NCI-H2171 treated with DMSO at 0.1 percent for 48 hours (cell line): ENCODE data around the gene TRABD2A.

ENCODE experiments used
- DNase-seq: peaks from one replicate; lab custom pipeline; 2025; lab: John Stamatoyannopoulos, UW

Gene TRABD2A

DNA sequence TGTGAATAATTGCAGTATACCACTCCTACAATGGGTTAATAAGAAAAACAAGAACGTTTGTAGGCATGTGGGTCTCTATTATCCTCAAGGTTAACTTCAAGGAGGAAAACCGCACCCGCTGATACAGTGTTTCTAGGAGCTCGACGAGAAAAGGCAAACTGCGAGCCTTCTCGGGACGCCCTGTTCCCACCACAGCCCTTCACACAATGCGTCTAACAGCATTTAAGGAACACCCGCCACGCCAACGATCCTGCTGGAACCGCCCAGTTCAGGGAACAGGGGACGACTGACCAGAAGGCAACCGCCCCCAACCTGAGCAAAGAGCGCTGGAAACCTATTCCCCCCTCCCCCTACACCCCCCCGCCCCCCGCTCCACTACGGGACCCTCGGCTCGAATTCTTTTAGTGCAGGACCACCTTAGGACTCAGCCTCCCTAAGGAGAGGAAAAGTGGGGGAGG is 23.9 kb upstream of the TRABD2A start:
- peak; percentile 17 for DNase-seq

GRCh38 chr2:84904151-84904550 is 23.3 kb upstream of the TRABD2A start:
- DNase-seq: no peak

DNA sequence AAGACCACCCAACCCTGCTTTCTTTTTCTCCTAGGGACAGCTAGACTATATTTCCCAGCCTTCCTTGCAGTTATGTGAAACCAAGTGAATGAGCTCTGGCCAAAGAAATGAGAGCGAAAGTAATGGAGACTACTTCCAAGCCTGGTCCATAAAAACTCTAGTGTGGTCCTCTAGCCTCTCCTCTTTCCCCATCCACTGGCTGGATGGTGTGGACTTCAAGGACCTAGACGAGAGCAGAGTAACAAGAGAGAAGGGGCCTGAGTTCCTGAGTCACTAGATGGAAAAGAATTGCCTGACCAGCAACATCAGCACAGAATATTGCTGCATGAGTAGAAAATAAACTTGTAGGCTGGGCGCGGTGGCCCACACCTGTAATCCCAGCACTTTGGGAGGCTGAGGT is 21.6 kb upstream of the TRABD2A start:
- no peak for DNase-seq

DNA sequence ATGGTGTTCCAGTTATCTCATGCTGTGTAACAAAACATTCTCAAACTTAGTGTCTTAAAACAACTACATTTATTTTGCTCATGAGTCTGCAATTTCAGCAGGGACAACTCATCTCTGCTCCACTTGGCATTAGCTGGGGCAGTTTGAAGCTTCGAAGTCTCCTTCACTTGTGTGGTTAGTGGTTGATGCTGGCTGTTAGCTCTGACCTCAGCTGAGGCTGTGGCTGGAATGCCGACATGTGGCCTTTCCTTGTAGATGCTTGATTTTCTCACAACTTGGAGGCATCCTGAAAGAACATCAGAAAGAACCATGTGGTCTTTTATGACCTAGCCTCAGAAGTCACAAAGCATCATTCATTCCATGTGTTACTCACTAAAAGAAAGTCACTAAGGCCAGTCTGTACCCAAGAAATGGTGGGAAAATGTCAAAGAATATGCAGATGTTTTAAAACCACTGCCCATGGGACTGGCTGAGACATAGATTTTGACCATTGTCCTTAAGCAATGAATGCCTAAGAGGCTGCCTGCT is 20.8 kb upstream of the TRABD2A start:
- no peak for DNase-seq

GRCh38 chr2:84900971-84901370 is 20.1 kb upstream of the TRABD2A start:
- DNase-seq: no peak

DNA sequence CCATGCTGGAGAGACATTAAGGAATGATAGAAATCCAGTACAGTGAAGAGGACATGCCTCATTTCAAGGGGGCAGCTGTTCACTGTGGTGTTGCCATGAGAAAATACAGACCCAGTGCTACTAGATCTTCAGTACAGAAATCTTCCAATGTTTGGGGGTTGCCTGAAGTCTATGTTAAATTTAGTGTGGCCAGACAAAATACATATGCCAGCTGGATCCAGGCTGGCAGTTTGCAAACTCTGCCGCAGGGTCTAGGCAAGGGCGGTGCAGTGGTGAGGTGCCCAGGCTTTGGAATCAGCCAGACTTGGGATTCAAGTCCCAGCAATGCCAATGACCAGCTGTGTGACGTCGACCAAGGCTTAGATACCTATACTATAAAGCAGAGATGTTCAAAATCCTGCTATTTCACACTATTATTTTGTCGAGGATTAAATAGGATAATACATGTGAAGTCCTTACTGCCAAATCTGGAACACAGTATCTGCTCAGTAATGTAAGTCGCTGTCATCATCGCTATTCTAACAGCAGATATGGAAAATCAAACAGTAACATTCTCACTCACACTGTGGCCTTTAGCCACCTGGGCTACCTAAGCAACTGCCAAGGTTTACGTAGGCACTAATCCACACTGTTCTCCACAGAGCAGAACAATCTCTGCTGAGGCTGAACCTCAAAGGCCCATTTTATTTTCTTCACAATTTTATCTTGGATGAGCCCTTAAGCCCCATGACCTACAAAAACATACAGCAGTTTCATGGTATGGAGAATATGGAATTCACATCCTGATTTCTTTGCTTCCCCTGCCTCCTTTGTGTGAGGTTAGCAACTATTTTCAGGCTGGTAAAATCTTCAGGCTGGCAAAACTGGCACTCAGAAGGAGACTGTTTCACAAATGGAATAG is 18.7 kb upstream of the TRABD2A start:
- no peak for DNase-seq

DNA sequence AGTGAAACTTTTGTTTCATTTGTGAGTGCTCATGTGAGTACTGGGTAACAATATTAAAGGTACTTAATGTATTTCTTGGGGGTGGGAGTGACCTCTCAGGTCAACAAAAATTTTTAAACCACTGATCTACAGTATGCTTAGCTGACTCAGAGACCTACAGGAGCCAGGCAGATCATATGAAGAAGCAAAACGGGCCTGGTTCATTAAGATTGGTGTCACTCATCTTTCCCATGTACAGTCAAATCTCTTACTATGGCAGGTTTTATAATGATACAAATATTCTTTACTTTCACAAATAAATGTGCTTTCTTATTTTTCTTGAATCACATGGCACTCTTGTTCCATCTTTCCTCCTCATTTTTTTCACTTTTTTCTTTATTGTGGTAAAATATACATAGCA is 16.9 kb upstream of the TRABD2A start:
- DNase-seq: no peak

DNA sequence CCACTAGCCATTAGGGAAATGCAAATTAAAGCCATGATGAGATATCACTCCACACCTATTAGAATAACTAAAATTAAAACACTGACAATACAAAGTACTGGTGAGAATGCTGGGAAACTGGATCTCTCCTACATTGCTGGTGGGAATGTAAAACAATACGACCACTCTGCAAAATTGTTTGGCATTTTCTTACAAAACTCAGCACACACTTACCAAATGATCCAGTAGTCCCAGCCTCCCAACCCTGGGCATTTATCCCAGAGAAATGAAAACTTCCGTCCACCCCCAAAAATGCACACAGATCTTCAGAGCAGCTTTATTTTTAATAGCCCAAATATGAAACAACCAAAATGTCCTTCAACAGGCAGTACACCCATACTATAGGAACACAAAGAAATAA is 15.7 kb upstream of the TRABD2A start:
- no peak for DNase-seq

- peak; percentile 81 for DNase-seq
Observed at GRCh38 chr2:84894758-84895520, 14.1 kb upstream of the TRABD2A start.

DNA sequence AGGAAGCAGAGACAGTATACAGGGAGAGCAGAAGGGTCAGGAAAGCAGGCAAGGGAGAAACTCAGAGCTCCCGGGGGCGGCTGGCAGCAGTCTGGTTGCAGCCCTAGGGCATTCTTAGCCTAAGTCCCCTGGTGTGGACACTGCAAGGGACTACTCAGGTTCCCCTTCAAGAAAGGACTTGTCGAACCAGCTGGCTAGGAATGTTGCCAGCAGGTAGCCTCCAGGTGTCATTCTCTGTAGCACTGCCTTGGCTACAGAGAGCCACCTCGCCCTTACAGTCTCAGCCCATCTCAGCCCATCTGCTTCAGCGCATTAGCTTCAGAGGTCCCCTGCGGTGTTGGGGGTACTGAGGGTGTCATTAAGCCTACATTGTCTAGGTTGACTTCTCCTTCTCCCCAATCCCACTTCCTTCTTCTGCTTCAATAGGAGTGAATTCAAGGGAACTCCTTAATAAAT is 13.3 kb upstream of the TRABD2A start:
- DNase-seq: peak; percentile 87

DNA sequence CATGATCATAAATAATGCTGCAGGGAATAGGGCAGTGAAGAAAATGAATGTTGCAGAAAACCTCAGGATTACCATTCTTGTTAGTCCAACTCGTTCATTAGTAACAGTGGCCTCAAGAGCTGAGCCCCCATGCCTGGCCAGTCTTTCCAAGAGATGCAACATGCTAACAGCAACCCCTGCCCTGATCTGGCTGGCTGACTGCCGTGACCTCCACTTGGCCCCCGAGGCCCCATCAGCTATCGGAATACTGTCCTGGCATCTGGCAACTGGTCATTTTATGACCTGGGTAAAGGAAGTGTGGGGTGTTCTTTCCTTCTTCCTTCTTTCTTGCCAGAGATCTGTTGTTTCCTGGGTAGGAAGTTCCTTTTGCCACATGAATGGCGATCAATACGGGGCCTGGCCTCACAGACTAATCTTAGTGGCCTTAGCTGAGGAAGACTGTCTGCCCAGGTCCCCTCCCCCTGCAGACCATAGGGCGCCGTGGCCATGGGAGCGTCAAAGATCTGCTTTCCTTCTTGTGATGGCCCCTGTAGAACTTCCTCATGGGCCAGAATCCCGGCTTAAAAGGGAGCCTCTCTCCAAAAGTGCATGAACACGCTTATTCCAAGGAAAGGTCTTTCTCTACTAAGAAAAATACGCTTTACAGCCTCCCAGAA is 10.6 kb upstream of the TRABD2A start:
- no peak for DNase-seq

GRCh38 chr2:84889332-84889731 is 8.4 kb upstream of the TRABD2A start:
- no peak for DNase-seq

GRCh38 chr2:84888401-84889276 is 7.8 kb upstream of the TRABD2A start:
- no peak for DNase-seq

DNA sequence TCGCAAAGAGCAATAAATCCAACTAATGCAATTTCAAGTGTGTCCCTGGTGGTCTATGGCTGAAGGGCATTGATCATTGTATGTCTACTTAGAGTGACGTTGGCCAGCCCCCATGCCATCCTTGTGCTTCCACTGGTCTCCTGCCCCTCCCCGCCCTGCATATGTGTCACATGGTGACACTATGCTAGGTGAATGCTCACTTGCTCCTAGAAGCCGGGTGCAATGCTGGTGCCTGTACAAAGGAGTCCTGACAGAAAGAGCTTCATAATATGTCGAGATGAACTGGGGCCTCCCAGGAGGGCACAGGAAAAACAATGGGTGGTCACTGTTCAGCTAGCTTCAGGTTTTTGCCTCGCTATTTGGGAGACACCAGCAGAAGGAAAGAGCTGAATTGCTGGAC is 5.9 kb upstream of the TRABD2A start:
- DNase-seq: no peak

GRCh38 chr2:84885111-84885510 is 4.2 kb upstream of the TRABD2A start:
- no peak for DNase-seq

DNA sequence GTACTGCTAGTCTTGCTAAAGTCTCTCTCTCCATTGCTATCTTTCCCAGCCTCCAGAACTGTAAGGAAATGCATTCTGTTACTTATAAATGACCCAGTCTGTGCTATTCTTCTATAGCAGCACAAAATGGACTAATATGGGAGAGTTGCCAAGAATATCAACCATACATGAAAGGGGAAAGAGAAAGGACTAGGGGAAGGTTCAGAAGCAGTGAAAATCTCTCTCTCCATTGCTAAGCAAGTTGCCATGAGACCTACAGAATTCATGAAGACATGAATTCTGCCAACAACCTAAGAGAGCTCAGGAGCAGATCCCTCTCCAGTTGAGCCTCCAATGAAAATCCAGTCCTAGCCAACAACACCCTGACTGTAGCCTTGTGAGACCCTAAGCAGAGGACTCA is 3.6 kb upstream of the TRABD2A start:
- no peak for DNase-seq

DNA sequence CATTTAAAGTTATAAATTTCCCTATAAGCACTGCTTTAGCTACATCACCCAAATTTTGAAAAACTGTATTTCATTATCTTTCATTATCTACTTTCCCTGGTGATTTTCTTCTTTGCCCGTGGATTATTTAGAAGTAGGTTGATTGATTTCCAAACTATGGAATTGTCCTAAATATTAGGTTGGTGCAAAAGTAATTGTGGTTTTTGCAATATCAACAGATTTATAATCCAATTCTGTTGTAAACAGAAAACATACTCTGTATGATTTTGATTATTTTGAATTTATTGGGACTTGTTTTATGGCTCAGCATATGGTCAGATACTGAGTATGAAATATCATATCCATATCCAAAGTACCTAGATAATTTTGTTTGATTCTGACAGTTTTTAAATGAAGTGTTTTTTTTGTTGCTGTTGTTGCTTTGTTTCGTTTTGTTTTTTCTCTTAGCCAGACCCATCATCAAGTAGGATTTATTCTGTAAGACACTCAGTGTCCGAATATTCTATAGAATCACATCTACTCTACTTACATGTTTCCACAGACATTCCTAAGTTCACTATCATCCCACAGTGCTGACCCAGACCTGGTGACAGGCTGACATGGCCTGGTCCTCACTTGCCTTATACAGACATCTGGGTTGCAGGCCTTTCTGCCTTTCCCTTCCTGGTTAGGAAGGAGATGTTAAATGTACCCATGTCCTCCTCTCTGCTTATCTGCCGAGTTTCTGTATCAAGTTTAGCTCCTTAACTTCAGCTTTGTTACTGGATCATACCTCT is 2.1 kb upstream of the TRABD2A start:
- DNase-seq: no peak

- DNase-seq: no peak
Observed at GRCh38 chr2:84882414-84882738, 1.5 kb upstream of the TRABD2A start.

DNA sequence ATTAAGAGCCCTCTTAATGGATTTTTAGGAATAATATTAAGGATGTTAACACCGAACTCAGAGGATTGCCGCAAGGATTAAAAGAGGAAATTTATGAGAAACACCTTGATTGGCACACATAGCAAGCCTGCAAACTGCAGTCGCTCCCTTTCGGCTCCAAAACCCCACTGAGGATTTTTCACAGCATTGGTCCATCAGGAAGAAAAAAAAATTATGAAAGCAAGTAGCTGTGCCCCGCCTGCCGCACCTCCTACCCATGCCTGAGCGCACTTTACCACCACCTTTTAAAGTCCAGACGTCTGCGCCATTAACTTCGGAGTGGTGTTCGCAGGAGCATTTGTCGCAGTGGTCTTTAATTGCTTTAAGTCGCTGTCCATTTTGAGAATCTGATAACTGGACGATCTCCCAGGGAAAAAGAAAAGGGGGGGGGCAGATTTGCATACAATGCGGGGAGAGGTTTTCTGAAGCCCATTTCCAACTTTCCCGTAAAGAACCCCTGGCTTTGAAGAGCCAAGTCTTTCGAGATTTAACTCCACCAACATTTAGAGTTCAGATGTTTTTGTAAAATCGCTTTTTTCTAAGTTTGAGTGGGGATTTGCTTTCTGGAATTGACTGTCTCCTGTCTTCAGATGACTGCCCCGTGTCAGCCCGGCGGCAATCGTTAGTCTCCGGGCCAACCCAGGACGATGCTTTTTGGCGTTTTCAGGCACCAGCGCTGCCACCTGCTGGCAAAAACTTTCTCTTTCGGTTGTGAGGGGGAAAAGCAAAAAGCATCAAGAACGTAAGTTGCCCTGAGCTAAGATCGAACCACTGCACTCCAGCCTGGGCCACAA is 913 bp upstream of the TRABD2A start:
- DNase-seq: peak; percentile 64

DNA sequence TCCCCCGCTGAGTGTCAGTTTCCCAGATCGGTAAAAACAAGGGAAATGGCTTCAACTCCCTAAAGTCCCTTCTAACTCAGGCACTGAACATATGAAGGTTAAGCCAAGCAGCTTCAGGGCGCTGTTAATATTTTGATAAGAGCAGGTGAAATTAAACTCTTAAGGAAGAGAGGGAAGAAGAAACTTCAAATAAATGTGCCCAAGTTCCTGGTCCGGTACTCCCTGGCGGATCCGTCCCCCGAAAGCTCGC is 564 bp downstream of the TRABD2A start:
- no peak for DNase-seq
